Endothelial cell of umbilical vein (primary cell): ENCODE results near the gene CENPU. TPM values are rescaled to one million over a fixed set of nuclear protein-coding genes. Genes with fewer than 3 reads are reported as not detected.

ENCODE experiments used
- BruUV-seq: library from RNA; stranded (reverse); fragments of 400-500 nt; replicated peaks from 2 replicates; lab custom pipeline; 2021; lab: Mats Ljungman, UMichigan
- CTCF ChIA-PET: fragments of 300-600, 350-600 bp; sonication (Branson Sonifier 250); formaldehyde crosslinking; loops from one replicate; lab custom pipeline; 2021; ENCODE audit warnings: antibody characterized with exemption, inconsistent platforms; lab: Charles Lee
- POLR2A ChIA-PET: fragments of 300-600, 350-600 bp; sonication (Branson Sonifier 250); formaldehyde crosslinking; loops from one replicate; lab custom pipeline; 2021; ENCODE audit warnings: antibody characterized with exemption, inconsistent platforms; lab: Charles Lee
- DNase-seq: peaks from one replicate; pipeline ENCODE4 v3.0.0-alpha.2; 2011; ENCODE audit warnings: low read depth, low spot score
- FAIRE-seq: peaks from 2 replicates; lab custom pipeline; 2011; peaks lifted over from hg19 to GRCh38; lab: Jason Lieb, UNC
- H2AFZ ChIP-seq: 2 replicates; pipeline ENCODE4 v1.6.0; 2012; ENCODE audit warnings: low read depth, low read length, control low read depth, inconsistent platforms
- H3K27ac ChIP-seq: 2 replicates; pipeline ENCODE4 v1.5.1; 2011; ENCODE audit warnings: low read depth, mild to moderate bottlenecking, control low read depth, low read length, moderate library complexity; ENCODE audit not compliant: insufficient read depth
- H3K27me3 ChIP-seq, 2 experiments: 2 replicates each; pipeline versions ENCODE4 v1.6.0 to v1.6.1; 2011; ENCODE audit warnings: low read length in 2 of 2, mixed read lengths in 1 of 2; ENCODE audit not compliant: control insufficient read depth in 2 of 2, insufficient read depth in 2 of 2
- H3K36me3 ChIP-seq, 2 experiments: 2 replicates in 1 of 2; 3 replicates in 1 of 2; pipeline ENCODE4 v1.5.1; 2011; ENCODE audit warnings: low read length in 2 of 2, mild to moderate bottlenecking in 1 of 2, moderate library complexity in 1 of 2; ENCODE audit not compliant: control insufficient read depth in 2 of 2, insufficient read depth in 2 of 2; ENCODE audit errors: extremely low read depth in 1 of 2
- H3K4me1 ChIP-seq: 3 replicates; pipeline ENCODE4 v1.5.1; 2011; ENCODE audit warnings: mild to moderate bottlenecking, low read length; ENCODE audit not compliant: control insufficient read depth, insufficient read depth; ENCODE audit errors: extremely low read depth
- H3K4me2 ChIP-seq: 2 replicates; pipeline ENCODE4 v1.6.1; 2011; ENCODE audit warnings: low read length, control low read depth, mixed read lengths; ENCODE audit not compliant: insufficient read depth
- H3K4me3 ChIP-seq, 3 experiments: fragments of 200-600 bp in 1 of 3; sonication (generic), shearing (Covaris generic) in 1 of 3; replicated peaks in 1 of 3; 2 replicates each; pipeline ENCODE4 v1.5.1; 2011 to 2016; ENCODE audit warnings: control low read depth in 3 of 3, low read length in 3 of 3, mild to moderate bottlenecking in 2 of 3, inconsistent platforms in 1 of 3, low read depth in 1 of 3, moderate library complexity in 1 of 3; ENCODE audit not compliant: insufficient read depth in 1 of 3
- H3K79me2 ChIP-seq: 2 replicates; pipeline ENCODE4 v1.6.0; 2012; ENCODE audit warnings: low read length, inconsistent platforms; ENCODE audit not compliant: control insufficient read depth, insufficient read depth
- H3K9ac ChIP-seq: replicated peaks from 2 replicates; pipeline ENCODE3; 2011; ENCODE audit warnings: low read length, control low read depth; ENCODE audit not compliant: insufficient read depth; ENCODE audit errors: extremely low read depth
- H3K9me1 ChIP-seq: replicated peaks from 3 replicates; pipeline ENCODE4 v1.6.0; 2011; ENCODE audit warnings: mild to moderate bottlenecking, low read length; ENCODE audit not compliant: control insufficient read depth, insufficient read depth; ENCODE audit errors: extremely low read depth
- H3K9me3 ChIP-seq: replicated peaks from 2 replicates; pipeline ENCODE4 v1.5.1; 2012; ENCODE audit warnings: low read length, inconsistent platforms; ENCODE audit not compliant: control insufficient read depth, insufficient read depth
- H4K20me1 ChIP-seq: replicated peaks from 2 replicates; pipeline ENCODE3; 2011; ENCODE audit warnings: mild to moderate bottlenecking, low read length; ENCODE audit not compliant: control insufficient read depth, insufficient read depth; ENCODE audit errors: extremely low read depth
- EZH2 ChIP-seq: IDR thresholded peaks from 2 replicates; pipeline ENCODE4 v1.6.1; 2012; ENCODE audit warnings: borderline replicate concordance, low read depth, mild to moderate bottlenecking, moderate library complexity, low read length, inconsistent platforms; ENCODE audit not compliant: severe bottlenecking
- FOS ChIP-seq: IDR thresholded peaks from 2 replicates; pipeline ENCODE4 v1.6.1; 2011; ENCODE audit warnings: mild to moderate bottlenecking, low read length, moderate library complexity, borderline replicate concordance; ENCODE audit not compliant: insufficient read depth
- GATA2 ChIP-seq: IDR thresholded peaks from 2 replicates; pipeline ENCODE4 v1.7.0; 2011; ENCODE audit warnings: low read depth, mild to moderate bottlenecking, moderate library complexity, mixed read lengths, low read length; ENCODE audit not compliant: insufficient read length, insufficient read depth
- JUN ChIP-seq: IDR thresholded peaks from 2 replicates; pipeline ENCODE4 v1.6.1; 2011; ENCODE audit warnings: borderline replicate concordance, low read depth; ENCODE audit not compliant: insufficient read length, insufficient read depth
- MYC ChIP-seq: IDR thresholded peaks from one replicate; pipeline ENCODE4 v1.6.1; 2011; ENCODE audit warnings: mild to moderate bottlenecking, low read depth, low read length
- POLR2A ChIP-seq: IDR thresholded peaks from 2 replicates; pipeline ENCODE4 v1.6.1; 2012; ENCODE audit warnings: low read depth, mild to moderate bottlenecking, control low read depth, low read length
- POLR2AphosphoS5 ChIP-seq: IDR thresholded peaks from 2 replicates; pipeline ENCODE4 v1.6.1; 2012; ENCODE audit warnings: low read depth, mild to moderate bottlenecking, control low read depth, low read length, moderate library complexity; ENCODE audit not compliant: insufficient read depth
- dilution Hi-C: fragments of 300-500 bp; cut with MboI; formaldehyde crosslinking; loops from one replicate; pipeline ENCODE4 v1.15.0; 2019; ENCODE audit warnings: low sequenced_read_pairs; ENCODE audit not compliant: extremely low pct_ligation_motif_present
- intact Hi-C: fragments of 100-400 bp; cut with micrococcal nuclease; formaldehyde crosslinking; loops from one replicate; pipeline ENCODE4 v1.10.0; 2022
- polyA plus RNA-seq, 4 experiments: library from polyadenylated mRNA; depleted of rRNA in 3 of 4; stranded (reverse) in 3 of 4; unstranded in 1 of 4; fragments of >200 nt; gene quantifications; 2 replicates each; pipeline versions ENCODE4 v1.2.1 to v1.2.3, GENCODE V29; 2011 to 2012; ENCODE audit warnings: missing spikeins in 1 of 4
- total RNA-seq: library from RNA; stranded (reverse); gene quantifications from 2 replicates; pipeline ENCODE4 v1.2.3, GENCODE V29; 2021
- TF ChIP-seq, protein P1 (sequence below): IDR thresholded peaks from 2 replicates; pipeline ENCODE4 v1.6.1; 2011; ENCODE audit not compliant: insufficient read depth, insufficient read length
- TF ChIP-seq, protein P2 (sequence below), 2 donors: IDR thresholded peaks; 1 replicate in 1 of 2; 2 replicates in 1 of 2; pipeline ENCODE4 v1.5.1; 2011; ENCODE audit warnings: low read length in 2 of 2, mild to moderate bottlenecking in 2 of 2, moderate library complexity in 2 of 2, control low read depth in 1 of 2, inconsistent platforms in 1 of 2, low read depth in 1 of 2; ENCODE audit not compliant: insufficient read depth in 1 of 2; ENCODE audit errors: extremely low read depth in 1 of 2

Gene CENPU
- total and polyA plus RNA-seq, 2 donors (not counting 3 experiments of a cell fraction or from before 2014, with no cell fraction given) = 7.0 to 37.9 TPM

DNA sequence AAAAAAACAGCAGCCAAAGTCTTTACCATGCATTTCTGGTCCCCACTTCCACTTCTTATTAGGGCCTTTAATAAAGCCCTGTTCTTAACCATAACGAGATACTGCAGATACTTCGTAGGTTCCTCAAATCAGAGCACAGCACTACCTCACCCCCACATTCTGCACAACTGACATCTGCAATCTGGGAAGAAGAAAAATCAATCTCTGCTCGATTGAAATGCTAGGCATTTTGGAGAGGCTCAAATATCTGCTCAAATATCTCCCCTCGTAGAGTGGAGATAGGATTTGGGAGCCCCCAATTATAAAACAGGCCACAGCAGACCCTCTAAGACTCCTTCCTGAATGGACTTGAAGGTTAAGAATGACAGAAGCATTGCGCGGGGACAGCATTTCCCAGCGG is 40.3 kb upstream of the CENPU start:
- Histone ChIP-seq H3K27me3 (no peaks in the 10 kb centered on the region), H3K9me1 (no peaks in the 10 kb centered on the region), H3K36me3 (peaks cover 0 to 2% of the 10 kb centered on the region in 2 experiments), H4K20me1 (no peaks in the 10 kb centered on the region), H3K79me2 (no peaks in the 10 kb centered on the region), H3K27ac (no peak overlapping the region), H3K9me3 (no peaks in the 10 kb centered on the region), H3K9ac (no peak overlapping the region), H3K4me3 (no peak overlapping the region), H3K4me2 (no peak overlapping the region), H3K4me1 (no peaks in the 10 kb centered on the region), H2AFZ (no peak overlapping the region)
- no peak for TF ChIP-seq POLR2A
- TF ChIP-seq JUN = no peak
- TF ChIP-seq, protein P1, sequence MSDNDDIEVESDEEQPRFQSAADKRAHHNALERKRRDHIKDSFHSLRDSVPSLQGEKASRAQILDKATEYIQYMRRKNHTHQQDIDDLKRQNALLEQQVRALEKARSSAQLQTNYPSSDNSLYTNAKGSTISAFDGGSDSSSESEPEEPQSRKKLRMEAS = no peak
- no peak for TF ChIP-seq FOS
- no peak for TF ChIP-seq GATA2
- no peak for TF ChIP-seq POLR2AphosphoS5
- TF ChIP-seq EZH2 = no peak
- TF ChIP-seq MYC = no peak
- dilution Hi-C loops = no loop called here
- FAIRE-seq = no peak
- intact Hi-C loops = no loop called here
- no peak for DNase-seq
- ChIA-PET CTCF (no interaction called here), POLR2A (no interaction called here)
- no TSS peak for BruUV-seq

DNA sequence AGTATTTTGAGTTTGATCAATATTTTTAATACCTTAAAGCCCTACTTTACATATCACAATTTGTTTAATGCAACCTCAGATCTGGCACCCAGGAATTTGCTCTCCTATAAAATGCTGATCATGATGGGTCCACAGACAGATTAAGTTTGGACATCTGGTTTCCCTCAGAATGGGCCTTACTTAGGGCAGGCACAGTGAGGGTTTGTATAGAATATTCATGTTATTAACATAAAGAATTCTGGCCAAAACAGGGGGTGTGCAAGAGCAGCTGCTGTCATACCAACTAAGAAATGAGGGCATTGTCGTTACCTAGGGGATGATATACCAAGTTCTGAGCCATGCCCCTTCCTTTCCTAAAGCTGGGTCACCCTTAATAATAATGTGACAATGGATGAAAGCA is 37.5 kb upstream of the CENPU start:
- Histone ChIP-seq H4K20me1 (no peaks in the 10 kb centered on the region), H3K9me3 (no peaks in the 10 kb centered on the region), H2AFZ (no peak overlapping the region), H3K4me1 (no peaks in the 10 kb centered on the region), H3K9ac (no peak overlapping the region), H3K27me3 (no peaks in the 10 kb centered on the region), H3K9me1 (no peaks in the 10 kb centered on the region), H3K36me3 (peaks cover 0 to 4% of the 10 kb centered on the region in 2 experiments), H3K79me2 (no peaks in the 10 kb centered on the region), H3K4me3 (no peak overlapping the region), H3K4me2 (no peak overlapping the region), H3K27ac (no peak overlapping the region)
- no peak for FAIRE-seq
- CTCF ChIA-PET = interaction anchor here (1.5 kb wide), 1 partner anchor 26 kb away, joined by 4 read pairs; no protein-coding TSS in a partner anchor
- BruUV-seq = no TSS peak
- intact Hi-C loops (no loop called here), dilution Hi-C loops (no loop called here)
- POLR2A ChIA-PET = no interaction called here
- TF ChIP-seq, protein P2, sequence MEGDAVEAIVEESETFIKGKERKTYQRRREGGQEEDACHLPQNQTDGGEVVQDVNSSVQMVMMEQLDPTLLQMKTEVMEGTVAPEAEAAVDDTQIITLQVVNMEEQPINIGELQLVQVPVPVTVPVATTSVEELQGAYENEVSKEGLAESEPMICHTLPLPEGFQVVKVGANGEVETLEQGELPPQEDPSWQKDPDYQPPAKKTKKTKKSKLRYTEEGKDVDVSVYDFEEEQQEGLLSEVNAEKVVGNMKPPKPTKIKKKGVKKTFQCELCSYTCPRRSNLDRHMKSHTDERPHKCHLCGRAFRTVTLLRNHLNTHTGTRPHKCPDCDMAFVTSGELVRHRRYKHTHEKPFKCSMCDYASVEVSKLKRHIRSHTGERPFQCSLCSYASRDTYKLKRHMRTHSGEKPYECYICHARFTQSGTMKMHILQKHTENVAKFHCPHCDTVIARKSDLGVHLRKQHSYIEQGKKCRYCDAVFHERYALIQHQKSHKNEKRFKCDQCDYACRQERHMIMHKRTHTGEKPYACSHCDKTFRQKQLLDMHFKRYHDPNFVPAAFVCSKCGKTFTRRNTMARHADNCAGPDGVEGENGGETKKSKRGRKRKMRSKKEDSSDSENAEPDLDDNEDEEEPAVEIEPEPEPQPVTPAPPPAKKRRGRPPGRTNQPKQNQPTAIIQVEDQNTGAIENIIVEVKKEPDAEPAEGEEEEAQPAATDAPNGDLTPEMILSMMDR (IDR thresholded peaks at IDR 0.05; ENCODE audit: extremely low read depth in 1 of 2, insufficient read depth in 1 of 2, low read depth in 1 of 2, low read length in 2 of 2) = no peak
- no peak for TF ChIP-seq JUN
- TF ChIP-seq MYC = no peak
- TF ChIP-seq POLR2A = no peak
- TF ChIP-seq EZH2 = no peak
- TF ChIP-seq FOS = no peak
- no peak for DNase-seq
